ENCODE data around the gene TMEM61. TPM values are rescaled to one million over a fixed set of nuclear protein-coding genes. Genes with fewer than 3 reads are reported as not detected.

Gene TMEM61
- total RNA-seq, 1 experiment from 2014 or later, result not detected

DNA sequence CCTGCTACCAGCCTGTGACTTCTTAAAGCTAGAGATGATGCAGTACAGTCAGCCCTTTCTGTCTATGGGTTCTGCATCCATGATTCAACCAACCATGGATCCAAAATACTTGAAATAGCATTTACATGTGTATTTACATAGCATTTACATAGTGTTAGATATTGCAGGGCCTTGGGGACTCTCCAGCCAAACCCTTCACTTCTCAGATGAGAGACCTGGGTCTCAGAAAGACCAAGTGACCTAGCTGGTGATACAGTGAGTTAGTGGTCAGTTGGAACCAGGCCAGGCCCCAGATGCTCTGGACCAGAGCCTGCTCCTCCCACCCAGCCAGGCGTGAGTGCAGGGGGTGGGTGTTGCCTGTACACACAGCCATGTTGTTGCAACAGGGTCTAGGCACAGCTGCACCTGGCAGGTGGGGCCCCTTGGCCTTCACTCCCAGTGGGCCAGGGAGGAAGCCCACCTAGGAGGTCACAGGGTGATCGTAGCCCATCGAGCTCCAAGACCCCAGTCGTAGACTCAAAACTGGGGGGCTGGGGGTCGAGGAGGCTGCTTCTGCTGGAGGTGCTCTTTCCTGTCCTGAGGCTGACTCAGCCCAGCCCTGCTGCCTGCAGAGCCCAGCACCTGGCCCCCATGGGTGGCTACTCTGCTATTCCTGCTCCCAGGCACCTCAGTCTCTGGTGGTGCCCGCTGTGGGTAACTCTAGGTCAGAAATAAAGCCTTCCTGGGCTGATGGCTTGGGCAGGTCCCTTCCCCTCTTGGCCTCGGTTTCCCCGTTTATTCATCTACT, 7.7 kb downstream of the TMEM61 start:
- no peaks in the 10 kb centered on the region for H3K36me3 ChIP-seq (ENCODE audit: control insufficient read depth, insufficient read depth, low read length)
- Mint-ChIP-seq H3K4me3 (ENCODE audit: unreplicated experiment) (no peak overlapping the region), H3K27me3 (ENCODE audit: insufficient read depth, unreplicated experiment) (no peaks in the 10 kb centered on the region), H3K27ac (ENCODE audit: unreplicated experiment) (no peak overlapping the region), H3K4me1 (ENCODE audit: low read depth, unreplicated experiment) (no peaks in the 10 kb centered on the region), H3K9me3 (ENCODE audit: unreplicated experiment) (no peaks in the 10 kb centered on the region), H3K36me3 (ENCODE audit: insufficient read depth, unreplicated experiment) (no peaks in the 10 kb centered on the region)
- H3K4me1 ChIP-seq, result no peaks in the 10 kb centered on the region
- TF ChIP-seq, protein P1, sequence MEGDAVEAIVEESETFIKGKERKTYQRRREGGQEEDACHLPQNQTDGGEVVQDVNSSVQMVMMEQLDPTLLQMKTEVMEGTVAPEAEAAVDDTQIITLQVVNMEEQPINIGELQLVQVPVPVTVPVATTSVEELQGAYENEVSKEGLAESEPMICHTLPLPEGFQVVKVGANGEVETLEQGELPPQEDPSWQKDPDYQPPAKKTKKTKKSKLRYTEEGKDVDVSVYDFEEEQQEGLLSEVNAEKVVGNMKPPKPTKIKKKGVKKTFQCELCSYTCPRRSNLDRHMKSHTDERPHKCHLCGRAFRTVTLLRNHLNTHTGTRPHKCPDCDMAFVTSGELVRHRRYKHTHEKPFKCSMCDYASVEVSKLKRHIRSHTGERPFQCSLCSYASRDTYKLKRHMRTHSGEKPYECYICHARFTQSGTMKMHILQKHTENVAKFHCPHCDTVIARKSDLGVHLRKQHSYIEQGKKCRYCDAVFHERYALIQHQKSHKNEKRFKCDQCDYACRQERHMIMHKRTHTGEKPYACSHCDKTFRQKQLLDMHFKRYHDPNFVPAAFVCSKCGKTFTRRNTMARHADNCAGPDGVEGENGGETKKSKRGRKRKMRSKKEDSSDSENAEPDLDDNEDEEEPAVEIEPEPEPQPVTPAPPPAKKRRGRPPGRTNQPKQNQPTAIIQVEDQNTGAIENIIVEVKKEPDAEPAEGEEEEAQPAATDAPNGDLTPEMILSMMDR (IDR thresholded peaks at IDR 0.05; ENCODE audit: insufficient read depth in 1 of 2, low read depth in 1 of 2, low read length in 1 of 2, severe bottlenecking in 1 of 2, unreplicated experiment in 1 of 2), result no peak
- H3K4me3 ChIP-seq (ENCODE audit: low read depth, low read length), result no peak overlapping the region
- no TSS peak for BruUV-seq (replicated peaks)
- no peak for DNase-seq
- H3K27me3 ChIP-seq (replicated peaks; ENCODE audit: control insufficient read depth, insufficient read depth, low read length), result no peaks in the 10 kb centered on the region
- ChIA-PET POLR2A (no interaction called here), CTCF (interaction anchor here (1.3 kb wide), 1 partner anchor 37 kb away, joined by 3 read pairs; no protein-coding TSS in a partner anchor)
- intact Hi-C loops (cut with micrococcal nuclease; ENCODE audit: unreplicated experiment), result no loop called here
- no peaks in the 10 kb centered on the region for H3K9me3 ChIP-seq

DNA sequence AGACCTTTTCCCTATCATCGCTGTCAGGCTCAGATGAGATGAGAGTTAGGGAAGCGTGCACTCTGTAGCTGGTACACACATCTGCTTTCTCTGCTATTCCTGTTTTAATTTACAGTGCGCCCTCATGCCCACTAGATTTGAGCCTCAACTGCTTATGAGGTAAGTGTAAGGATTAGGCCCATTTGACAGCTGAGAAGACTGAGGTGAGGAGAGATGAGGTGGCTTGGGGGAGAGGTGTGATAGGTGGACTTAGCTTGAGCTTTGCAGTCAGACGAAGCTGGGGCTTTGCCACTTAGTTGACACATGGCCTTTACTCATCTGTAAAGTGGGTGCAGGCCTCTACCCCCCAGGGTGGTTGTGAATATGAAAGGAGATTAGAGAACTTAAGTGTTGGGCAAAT, 8.5 kb downstream of the TMEM61 start:
- no peak overlapping the region for H3K4me3 ChIP-seq (ENCODE audit: low read depth, low read length)
- DNase-seq, result no peak
- no peaks in the 10 kb centered on the region for H3K4me1 ChIP-seq
- Mint-ChIP-seq H3K27ac (ENCODE audit: unreplicated experiment) (no peak overlapping the region), H3K4me1 (ENCODE audit: low read depth, unreplicated experiment) (no peaks in the 10 kb centered on the region), H3K9me3 (ENCODE audit: unreplicated experiment) (no peaks in the 10 kb centered on the region), H3K27me3 (ENCODE audit: insufficient read depth, unreplicated experiment) (no peaks in the 10 kb centered on the region), H3K4me3 (ENCODE audit: unreplicated experiment) (no peak overlapping the region), H3K36me3 (ENCODE audit: insufficient read depth, unreplicated experiment) (no peaks in the 10 kb centered on the region)
- TF ChIP-seq, protein P1 (IDR thresholded peaks at IDR 0.05; ENCODE audit: insufficient read depth in 1 of 2, low read depth in 1 of 2, low read length in 1 of 2, severe bottlenecking in 1 of 2, unreplicated experiment in 1 of 2), result no peak
- no peaks in the 10 kb centered on the region for H3K27me3 ChIP-seq (replicated peaks; ENCODE audit: control insufficient read depth, insufficient read depth, low read length)
- H3K9me3 ChIP-seq, result no peaks in the 10 kb centered on the region
- CTCF ChIA-PET, result interaction anchor here (1.3 kb wide), 1 partner anchor 38 kb away, joined by 3 read pairs; no protein-coding TSS in a partner anchor
- H3K36me3 ChIP-seq (ENCODE audit: control insufficient read depth, insufficient read depth, low read length), result no peaks in the 10 kb centered on the region
- intact Hi-C loops (cut with micrococcal nuclease; ENCODE audit: unreplicated experiment), result no loop called here
- POLR2A ChIA-PET, result no interaction called here
- BruUV-seq (replicated peaks), result no TSS peak

DNA sequence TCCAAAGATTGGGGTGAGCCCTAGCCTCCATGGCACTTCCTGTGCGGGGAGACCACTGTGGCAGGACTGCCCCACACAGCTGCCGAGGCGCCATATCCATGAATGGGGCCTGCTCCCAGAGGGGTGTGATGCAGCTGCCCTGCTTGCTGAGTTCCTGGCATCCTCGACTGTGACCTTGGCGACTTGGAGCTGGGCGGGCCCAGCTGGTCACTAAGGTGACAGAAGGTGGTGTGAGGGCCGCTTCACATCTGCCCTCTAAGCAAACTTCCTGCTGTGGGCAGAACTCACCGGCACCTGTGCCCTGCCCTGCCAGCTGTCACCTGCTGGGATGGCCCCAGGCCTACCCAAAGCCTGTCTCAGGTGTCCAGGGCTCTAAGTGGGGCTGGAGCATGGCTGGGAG, 9.0 kb downstream of the TMEM61 start:
- POLR2A ChIA-PET, result no interaction called here
- Mint-ChIP-seq H3K36me3 (ENCODE audit: insufficient read depth, unreplicated experiment) (no peaks in the 10 kb centered on the region), H3K4me3 (ENCODE audit: unreplicated experiment) (no peak overlapping the region), H3K27me3 (ENCODE audit: insufficient read depth, unreplicated experiment) (no peaks in the 10 kb centered on the region), H3K4me1 (ENCODE audit: low read depth, unreplicated experiment) (no peaks in the 10 kb centered on the region), H3K9me3 (ENCODE audit: unreplicated experiment) (no peaks in the 10 kb centered on the region), H3K27ac (ENCODE audit: unreplicated experiment) (no peak overlapping the region)
- TF ChIP-seq, protein P1 (IDR thresholded peaks at IDR 0.05; ENCODE audit: insufficient read depth in 1 of 2, low read depth in 1 of 2, low read length in 1 of 2, severe bottlenecking in 1 of 2, unreplicated experiment in 1 of 2), result no peak
- no TSS peak for BruUV-seq (replicated peaks)
- intact Hi-C loops (cut with micrococcal nuclease; ENCODE audit: unreplicated experiment), result no loop called here
- Histone ChIP-seq H3K4me1 (no peaks in the 10 kb centered on the region), H3K27me3 (replicated peaks; ENCODE audit: control insufficient read depth, insufficient read depth, low read length) (no peaks in the 10 kb centered on the region), H3K4me3 (ENCODE audit: low read depth, low read length) (no peak overlapping the region), H3K9me3 (no peaks in the 10 kb centered on the region), H3K36me3 (ENCODE audit: control insufficient read depth, insufficient read depth, low read length) (no peaks in the 10 kb centered on the region)
- DNase-seq, result no peak
- CTCF ChIA-PET, result interaction anchor here (0.6 kb wide), 1 partner anchor 30 kb away, joined by 3 read pairs; no protein-coding TSS in a partner anchor
